GM19043 (cell line): Measurements from ENCODE around the gene RPS27.
"Not testable (repeated sequence)": the region's sequence is repeated elsewhere in the genome, so short reads cannot be mapped to it uniquely, and the experiment has no call there.

Source experiments
- ATAC-seq: cut with Tn5 transposase; IDR thresholded peaks from one replicate; pipeline ENCODE4 v1.9.1; 2021; ENCODE audit warnings: low read depth; ENCODE audit not compliant: unreplicated experiment

RPS27 gene

GRCh38 chr1:153985341-153985912, 5.1 kb upstream of the RPS27 start:
- no peak for ATAC-seq

GRCh38 chr1:153985941-153986761, 4.4 kb upstream of the RPS27 start, which contains the start of gene RAB13:
Gene RAB13, minus strand, starts transcription at chr1:153986339. Its CDS starts 103 bp downstream, at chr1:153986236.
- no peak for ATAC-seq

DNA sequence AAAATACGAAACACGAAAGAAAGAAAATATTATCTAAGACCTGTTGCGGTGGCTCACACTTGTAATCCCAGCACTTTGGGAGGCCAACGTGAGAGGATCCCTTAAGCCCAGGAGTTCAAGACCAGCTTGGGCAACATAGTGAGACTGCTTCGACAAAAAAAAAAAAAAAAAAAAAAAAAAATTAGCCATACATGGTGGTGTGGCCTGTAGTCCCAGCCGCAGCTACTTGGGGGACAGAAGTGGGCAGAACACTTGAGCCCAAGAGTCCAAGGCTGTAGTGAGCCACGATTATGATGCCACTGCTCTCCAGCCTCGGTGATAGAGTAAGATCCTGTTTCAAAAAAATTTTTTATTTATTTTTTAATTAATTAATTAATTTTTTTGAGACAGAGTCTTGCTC, 2.9 kb upstream of the RPS27 start:
- no peak for ATAC-seq

- ATAC-seq, result no peak
These were observed 629 bp downstream of the RPS27 start for GRCh38 chr1:153991151-153991630.

DNA sequence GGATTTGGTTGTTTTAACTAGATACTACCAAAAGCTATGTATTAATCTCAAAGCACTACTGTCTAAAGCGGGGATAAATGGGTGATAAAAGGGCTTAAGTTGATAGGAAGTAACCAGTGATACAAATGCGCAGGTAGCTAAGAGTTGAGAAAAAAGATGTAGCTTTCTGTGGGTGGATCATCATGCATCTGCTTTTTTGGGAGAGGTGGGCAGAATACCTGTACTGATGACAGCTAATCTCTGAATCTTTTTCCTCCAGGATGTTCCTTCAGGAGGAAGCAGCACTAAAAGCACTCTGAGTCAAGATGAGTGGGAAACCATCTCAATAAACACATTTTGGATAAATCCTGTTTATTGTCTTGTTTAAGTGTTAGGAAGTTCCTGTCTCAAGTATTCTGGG, 1.2 kb downstream of the RPS27 start:
- no peak for ATAC-seq

DNA sequence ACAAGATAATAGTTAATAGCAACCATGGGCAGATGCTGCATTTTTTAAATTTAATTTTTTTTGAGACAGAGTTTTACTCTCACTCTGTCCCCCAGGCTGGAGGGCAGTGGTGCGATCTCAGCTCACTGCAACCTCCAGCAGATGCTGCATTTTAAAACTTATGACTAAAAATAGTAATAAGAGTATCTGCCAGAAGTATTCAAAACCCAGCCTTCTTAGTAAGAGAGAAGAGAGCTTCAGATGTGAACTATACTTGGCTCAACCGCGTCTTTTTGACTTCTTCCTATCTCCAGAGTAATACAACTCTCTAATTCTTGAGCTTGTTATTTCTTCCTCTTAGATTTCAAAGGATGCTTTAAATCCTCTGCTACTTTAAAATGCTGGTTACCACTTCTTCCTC, 4.6 kb downstream of the RPS27 start:
- ATAC-seq, result no peak

GRCh38 chr1:153995640-153996039, 5.1 kb downstream of the RPS27 start:
- no peak for ATAC-seq

- ATAC-seq, result not testable (repeated sequence)
These were observed 6.3 kb downstream of the RPS27 start for GRCh38 chr1:153996882-153997281.

- no peak for ATAC-seq
These were observed 9.9 kb downstream of the RPS27 start for GRCh38 chr1:154000420-154000819.

DNA sequence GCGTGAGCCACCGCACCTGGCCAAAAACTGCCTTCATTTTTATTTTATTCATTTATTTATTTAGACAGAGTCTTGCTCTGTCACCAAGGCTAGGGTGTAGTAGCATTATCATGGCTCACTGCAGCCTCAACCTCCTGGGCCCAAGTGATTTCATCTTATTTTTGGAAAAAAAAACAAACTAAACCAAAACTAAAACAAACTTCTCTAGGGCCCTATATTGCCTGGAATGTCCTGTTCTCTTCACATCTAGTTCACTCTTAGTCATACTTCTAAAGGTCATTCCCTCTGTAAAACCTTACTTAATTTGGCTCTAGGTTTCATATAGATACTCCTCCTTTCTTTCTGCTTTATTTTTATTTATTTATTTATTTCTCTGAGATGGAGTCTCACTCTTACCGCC, 15.6 kb downstream of the RPS27 start:
- no peak for ATAC-seq

DNA sequence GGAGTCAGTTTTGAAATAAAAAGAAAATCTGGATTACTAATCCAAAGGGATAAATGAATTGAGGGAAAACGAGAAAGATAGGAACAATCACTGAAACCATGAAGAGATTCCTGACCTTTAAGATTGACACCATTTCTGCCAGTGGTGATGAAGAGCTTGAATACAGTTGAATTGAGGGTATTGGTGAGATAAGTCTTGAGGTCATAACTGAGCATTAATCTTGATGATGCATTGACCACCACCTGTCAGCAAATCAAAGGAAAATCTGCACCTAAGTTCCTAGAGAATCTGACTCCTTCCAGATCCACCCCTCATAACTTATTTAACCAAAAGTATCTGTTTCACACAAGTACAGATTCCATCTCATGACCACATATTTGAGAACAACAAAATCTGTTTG, 21.6 kb downstream of the RPS27 start:
- no peak for ATAC-seq

- not testable (repeated sequence) for ATAC-seq
These were observed 22.0 kb downstream of the RPS27 start for GRCh38 chr1:154012543-154012942.

DNA sequence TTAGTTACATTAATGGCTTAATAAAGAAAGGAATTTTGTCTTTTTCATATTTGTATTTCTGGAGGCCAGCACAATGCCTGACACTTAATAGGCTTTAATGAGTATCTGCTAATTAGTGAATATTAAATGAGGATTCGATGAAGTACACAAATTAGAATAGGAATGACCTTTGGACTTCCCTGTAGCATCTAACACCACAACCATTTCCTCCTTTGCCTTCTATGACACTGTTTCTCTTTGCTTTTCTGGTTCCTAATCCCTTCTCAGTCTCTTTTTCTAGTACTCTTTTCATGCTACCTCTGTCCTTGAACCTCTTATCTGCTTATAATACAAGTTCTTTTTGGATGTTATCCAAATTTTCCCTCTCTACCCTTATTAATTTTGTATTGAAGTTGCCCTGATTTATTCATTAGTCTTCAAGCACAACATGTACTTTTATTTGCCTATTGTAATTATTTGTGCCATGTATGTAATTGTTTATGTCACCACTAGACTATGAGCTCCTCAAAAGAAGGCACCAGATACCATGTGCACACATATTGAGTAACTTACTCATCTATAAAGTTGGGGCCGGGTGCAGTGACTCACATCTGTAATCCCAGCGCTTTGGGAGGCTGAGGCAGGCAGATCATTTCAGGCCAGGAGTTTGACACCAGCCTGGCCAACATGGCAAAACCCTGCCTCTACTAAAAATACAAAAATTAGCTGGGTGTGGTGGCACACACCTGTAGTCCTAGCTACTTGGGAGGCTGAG, 23.8 kb downstream of the RPS27 start:
- no peak for ATAC-seq

- ATAC-seq, result no peak
These were observed 28.7 kb downstream of the RPS27 start for GRCh38 chr1:154019269-154019668.

- no peak for ATAC-seq
These were observed 29.4 kb downstream of the RPS27 start for GRCh38 chr1:154019940-154020339.

- ATAC-seq, result not testable (repeated sequence)
These were observed 43.1 kb downstream of the RPS27 start for GRCh38 chr1:154033697-154034096.
